GM12892 (cell line): Measurements from ENCODE around the gene STX18.

Source experiments
- POLR2A ChIP-seq: IDR thresholded peaks from 2 replicates; pipeline ENCODE4 v1.6.1; 2011; ENCODE audit warnings: low read depth, low read length, control low read depth
- POLR2AphosphoS5 ChIP-seq: IDR thresholded peaks from 2 replicates; pipeline ENCODE4 v1.6.1; 2011; ENCODE audit warnings: low read depth, low read length, control low read depth
- TAF1 ChIP-seq: IDR thresholded peaks from 2 replicates; pipeline ENCODE4 v1.6.1; 2011; ENCODE audit warnings: low read depth, mild to moderate bottlenecking, control low read depth, low read length, borderline replicate concordance

GRCh38 chr4:4577359-4577875, 35.6 kb upstream of the STX18 start:
- TF ChIP-seq POLR2A, result no peak
- TF ChIP-seq POLR2AphosphoS5, result no peak
- TF ChIP-seq TAF1, result no peak
